Smooth muscle cell (in vitro differentiated cells): ENCODE measurements around the gene MOV10. TPM values are rescaled to one million over a fixed set of nuclear protein-coding genes. Genes with fewer than 3 reads are reported as not detected.

Source experiments
- DNase-seq: peaks from one replicate; lab custom pipeline; 2025; ENCODE audit not compliant: unreplicated experiment; lab: John Stamatoyannopoulos, UW
- H2AFZ ChIP-seq: fragments of 200-600 bp; sonication (generic); 2 replicates; pipeline ENCODE4 v1.6.0; 2016; ENCODE audit warnings: antibody characterized with exemption, low read depth, mild to moderate bottlenecking
- H3F3A ChIP-seq: fragments of 200-600 bp; sonication (generic); 2 replicates; pipeline ENCODE4 v1.6.0; 2017; ENCODE audit warnings: antibody characterized with exemption, low read depth
- H3K27ac ChIP-seq: fragments of 200-600 bp; sonication (generic); 2 replicates; pipeline ENCODE4 v1.5.1; 2016; ENCODE audit warnings: low read depth, mild to moderate bottlenecking
- H3K27me3 ChIP-seq: fragments of 200-600 bp; sonication (generic); 2 replicates; pipeline ENCODE4 v1.6.1; 2016; ENCODE audit warnings: low read depth, mild to moderate bottlenecking
- H3K36me3 ChIP-seq: fragments of 200-600 bp; sonication (generic); 2 replicates; pipeline ENCODE4 v1.5.1; 2016; ENCODE audit warnings: low read depth
- H3K4me1 ChIP-seq: fragments of 200-600 bp; sonication (generic); 2 replicates; pipeline ENCODE4 v1.5.1; 2016; ENCODE audit warnings: low read depth
- H3K4me2 ChIP-seq: fragments of 200-600 bp; sonication (generic); 2 replicates; pipeline ENCODE4 v1.6.0; 2016; ENCODE audit warnings: mild to moderate bottlenecking
- H3K4me3 ChIP-seq: fragments of 200-600 bp; sonication (generic); 2 replicates; pipeline ENCODE4 v1.5.1; 2016; ENCODE audit warnings: mild to moderate bottlenecking
- H3K79me2 ChIP-seq: fragments of 200-600 bp; sonication (generic); 2 replicates; pipeline ENCODE4 v1.6.0; 2016; ENCODE audit warnings: low read depth, mild to moderate bottlenecking
- H3K9ac ChIP-seq: fragments of 200-600 bp; sonication (generic); 2 replicates; pipeline ENCODE4 v1.6.0; 2016; ENCODE audit warnings: low read depth
- H3K9me3 ChIP-seq: fragments of 200-600 bp; sonication (generic); replicated peaks from 2 replicates; pipeline ENCODE4 v1.5.1; 2016; ENCODE audit warnings: low read depth
- H4K20me1 ChIP-seq: fragments of 200-600 bp; sonication (generic); 2 replicates; pipeline ENCODE4 v1.6.0; 2016; ENCODE audit warnings: low read depth
- WGBS: methylation state at CpG from one replicate; pipeline ENCODE4 v1.1.7; 2016; ENCODE audit warnings: low lambda C conversion rate; 5-methylcytosine and 5-hydroxymethylcytosine counted together
- polyA plus RNA-seq: library from polyadenylated mRNA; unstranded; fragments of >200 nt; fragmentation: Nextera tagmentation; extraction: Ambion mirVana; gene quantifications from 2 replicates; pipeline ENCODE4 v1.2.1, GENCODE V29; 2016
- total RNA-seq: library from RNA; depleted of rRNA; stranded (reverse); fragments of >200 nt; gene quantifications from 2 replicates; pipeline ENCODE4 v1.2.3, GENCODE V29; 2014
- TF ChIP-seq, protein P1 (sequence below): fragments of 200-600 bp; sonication (generic); IDR thresholded peaks from 2 replicates; pipeline ENCODE4 v1.5.1; 2017; ENCODE audit warnings: borderline replicate concordance, mild to moderate bottlenecking, antibody characterized with exemption; ENCODE audit not compliant: insufficient read depth, poor library complexity, severe bottlenecking

Gene MOV10
- total and polyA plus RNA-seq, 2 experiments from 2014 or later: 36.9 to 56.8 TPM

GRCh38 chr1:112714313-112715263 is 40.1 kb downstream of the MOV10 start:
- Histone ChIP-seq H3K4me2 (peak overlapping the region; percentile 87), H4K20me1 (no peaks in the 10 kb centered on the region), H3K27me3 (peaks cover 2% of the 10 kb centered on the region), H3F3A (no peaks in the 10 kb centered on the region), H3K4me3 (peak overlapping the region; percentile 61), H3K27ac (no peak overlapping the region), H2AFZ (peak overlapping the region; percentile 79), H3K36me3 (no peaks in the 10 kb centered on the region), H3K79me2 (no peaks in the 10 kb centered on the region), H3K9me3 (no peaks in the 10 kb centered on the region), H3K9ac (no peak overlapping the region), H3K4me1 (peaks cover 11% of the 10 kb centered on the region)
- TF ChIP-seq, protein P1, sequence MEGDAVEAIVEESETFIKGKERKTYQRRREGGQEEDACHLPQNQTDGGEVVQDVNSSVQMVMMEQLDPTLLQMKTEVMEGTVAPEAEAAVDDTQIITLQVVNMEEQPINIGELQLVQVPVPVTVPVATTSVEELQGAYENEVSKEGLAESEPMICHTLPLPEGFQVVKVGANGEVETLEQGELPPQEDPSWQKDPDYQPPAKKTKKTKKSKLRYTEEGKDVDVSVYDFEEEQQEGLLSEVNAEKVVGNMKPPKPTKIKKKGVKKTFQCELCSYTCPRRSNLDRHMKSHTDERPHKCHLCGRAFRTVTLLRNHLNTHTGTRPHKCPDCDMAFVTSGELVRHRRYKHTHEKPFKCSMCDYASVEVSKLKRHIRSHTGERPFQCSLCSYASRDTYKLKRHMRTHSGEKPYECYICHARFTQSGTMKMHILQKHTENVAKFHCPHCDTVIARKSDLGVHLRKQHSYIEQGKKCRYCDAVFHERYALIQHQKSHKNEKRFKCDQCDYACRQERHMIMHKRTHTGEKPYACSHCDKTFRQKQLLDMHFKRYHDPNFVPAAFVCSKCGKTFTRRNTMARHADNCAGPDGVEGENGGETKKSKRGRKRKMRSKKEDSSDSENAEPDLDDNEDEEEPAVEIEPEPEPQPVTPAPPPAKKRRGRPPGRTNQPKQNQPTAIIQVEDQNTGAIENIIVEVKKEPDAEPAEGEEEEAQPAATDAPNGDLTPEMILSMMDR: no peak
- DNase-seq: peak; percentile 52
- WGBS: 1% methylated on average over 84 of the region's 86 CpGs

DNA sequence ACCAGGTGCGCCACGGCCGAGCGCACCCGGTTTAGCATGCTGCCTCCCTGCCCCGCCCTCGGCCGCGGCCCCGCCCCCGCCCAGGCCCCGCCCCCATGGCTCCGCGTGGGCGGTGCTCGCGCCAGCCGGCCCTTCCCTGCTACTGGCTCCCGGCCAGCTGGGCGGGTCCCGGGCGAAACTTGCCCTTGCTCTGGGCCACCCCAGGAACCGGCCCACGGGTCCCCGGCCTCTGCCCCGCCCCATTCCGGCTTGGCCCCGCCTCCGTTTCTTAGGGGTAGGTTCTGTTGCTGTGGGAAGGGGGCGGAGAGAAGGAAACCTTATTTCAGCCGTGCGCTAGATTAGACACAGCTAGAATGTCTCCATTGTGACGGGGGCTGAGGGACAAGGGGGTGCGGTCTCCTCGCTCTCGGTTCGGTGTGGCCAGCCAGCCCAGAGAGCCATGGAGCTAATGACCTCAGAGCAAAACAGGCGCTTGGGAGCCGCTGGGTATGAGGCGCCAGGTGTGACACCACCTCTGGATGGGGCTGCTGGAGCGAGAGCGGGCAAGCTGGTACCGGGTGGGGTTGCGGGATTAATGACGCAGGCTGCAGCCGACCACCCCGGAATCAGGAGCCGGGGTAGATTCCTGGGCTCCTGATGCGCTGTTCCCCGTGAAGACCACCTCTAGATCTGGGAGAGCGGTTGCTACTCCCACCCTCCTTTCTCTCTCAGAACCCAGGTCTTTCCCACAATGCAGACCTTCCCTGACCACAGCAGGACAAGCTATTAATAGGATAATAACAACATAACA is 41.0 kb downstream of the MOV10 start, which contains the start of gene PPM1J:
Gene PPM1J (minus strand): TSS at position 69 of the 790 bp plus-strand sequence. CDS start 31 bp downstream, at position 38.
- Histone ChIP-seq H2AFZ (peak within 1 kb of the TSS; percentile 84), H3K9me3 (no peaks in the 10 kb centered on the region), H4K20me1 (no peaks in the 10 kb centered on the region), H3K9ac (no peak within 1 kb of the TSS), H3K79me2 (no peaks in the 10 kb centered on the region), H3K4me1 (peaks cover 11% of the 10 kb centered on the region), H3K27me3 (peaks cover 6% of the 10 kb centered on the region), H3K36me3 (no peaks in the 10 kb centered on the region), H3K4me2 (peak within 1 kb of the TSS; percentile 87), H3K4me3 (peak within 1 kb of the TSS; percentile 61), H3F3A (no peaks in the 10 kb centered on the region), H3K27ac (no peak within 1 kb of the TSS)
- TF ChIP-seq, protein P1: no peak
- under 1% methylated on average over 31 of the region's 51 CpGs for WGBS
- peak; percentile 84 for DNase-seq

DNA sequence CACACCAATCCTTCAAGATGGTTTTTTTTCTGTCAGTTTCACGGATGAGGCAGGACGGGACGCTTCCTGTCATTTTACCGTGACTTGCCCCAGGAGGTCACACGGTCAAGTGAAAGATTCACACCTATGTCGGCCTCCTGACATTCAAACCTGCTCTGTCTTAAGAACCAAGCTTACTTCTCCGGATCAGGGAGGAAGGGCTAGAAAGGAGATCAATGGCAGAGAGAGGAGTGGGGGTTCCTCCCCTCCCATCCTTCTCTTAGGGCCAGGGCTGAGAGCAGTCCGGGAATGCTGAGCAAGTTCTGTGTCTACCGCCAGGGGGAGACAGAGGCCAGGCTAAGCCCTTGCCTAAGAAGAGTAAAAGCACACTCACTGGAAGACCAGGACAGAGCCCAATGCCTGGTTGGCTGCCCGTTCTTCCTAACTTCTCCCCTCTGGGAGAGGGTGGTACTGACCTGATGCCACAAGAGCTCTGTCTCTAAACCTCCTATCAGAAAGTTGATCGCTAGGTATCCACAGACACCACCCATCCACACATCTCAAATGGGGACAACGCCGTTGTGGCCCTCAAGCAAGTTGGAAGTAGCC is 41.8 kb downstream of the MOV10 start:
- Histone ChIP-seq H3K9ac (no peak overlapping the region), H2AFZ (peak overlapping the region; percentile 84), H3K27me3 (peaks cover 6% of the 10 kb centered on the region), H3K9me3 (no peaks in the 10 kb centered on the region), H3K79me2 (no peaks in the 10 kb centered on the region), H3K4me2 (peak overlapping the region; percentile 87), H4K20me1 (no peaks in the 10 kb centered on the region), H3K27ac (no peak overlapping the region), H3K4me1 (peaks cover 11% of the 10 kb centered on the region), H3K4me3 (peak overlapping the region; percentile 61), H3K36me3 (no peaks in the 10 kb centered on the region), H3F3A (no peaks in the 10 kb centered on the region)
- DNase-seq: peak; percentile 55
- 18% methylated on average over 13 of the region's 13 CpGs for WGBS
- TF ChIP-seq, protein P1: peak; percentile 93
